Measurements from ENCODE around the gene ATP13A3.
A peak's percentile ranks its signal among the peaks of the same experiment; 100 is the strongest.

Gene ATP13A3

GRCh38 chr3:194439881-194440550 lies 46.8 kb downstream of the ATP13A3 start:
- DNase-seq (ENCODE audit: low spot score): no peak

- no peak for DNase-seq (ENCODE audit: low spot score)
These were observed 52.3 kb downstream of the ATP13A3 start for GRCh38 chr3:194434503-194434902.

- peak; percentile 45 for DNase-seq (ENCODE audit: low spot score)
These were observed 55.2 kb downstream of the ATP13A3 start for GRCh38 chr3:194431554-194431953.

- DNase-seq (ENCODE audit: low spot score): no peak
These were observed 61.4 kb downstream of the ATP13A3 start for GRCh38 chr3:194425399-194425798.

GRCh38 chr3:194424953-194425352 lies 61.8 kb downstream of the ATP13A3 start:
- no peak for DNase-seq (ENCODE audit: low spot score)

GRCh38 chr3:194424373-194424772 lies 62.4 kb downstream of the ATP13A3 start:
- DNase-seq (ENCODE audit: low spot score): no peak

- no peak for DNase-seq (ENCODE audit: low spot score)
These were observed 63.5 kb downstream of the ATP13A3 start for GRCh38 chr3:194423317-194423716.

GRCh38 chr3:194422188-194422587 lies 64.6 kb downstream of the ATP13A3 start:
- no peak for DNase-seq (ENCODE audit: low spot score)

- no peak for DNase-seq (ENCODE audit: low spot score)
These were observed 68.1 kb downstream of the ATP13A3 start for GRCh38 chr3:194418671-194419070.

GRCh38 chr3:194407423-194407822 lies 79.4 kb downstream of the ATP13A3 start:
- peak; percentile 49 for DNase-seq (ENCODE audit: low spot score)

GRCh38 chr3:194405766-194406165 lies 81.0 kb downstream of the ATP13A3 start:
- DNase-seq (ENCODE audit: low spot score): no peak

- peak; percentile 61 for DNase-seq (ENCODE audit: low spot score)
These were observed 82.2 kb downstream of the ATP13A3 start for GRCh38 chr3:194404365-194405140.

GRCh38 chr3:194401868-194402329 lies 84.9 kb downstream of the ATP13A3 start:
- DNase-seq (ENCODE audit: low spot score): no peak

GRCh38 chr3:194401346-194401745 lies 85.5 kb downstream of the ATP13A3 start:
- no peak for DNase-seq (ENCODE audit: low spot score)

GRCh38 chr3:194399874-194400411 lies 86.9 kb downstream of the ATP13A3 start:
- no peak for DNase-seq (ENCODE audit: low spot score)

- DNase-seq (ENCODE audit: low spot score): no peak
These were observed 87.6 kb downstream of the ATP13A3 start, which contains the start of gene GP5 for GRCh38 chr3:194399166-194399565. Gene GP5, minus strand, starts transcription at chr3:194399266. Its CDS starts 984 bp downstream, at chr3:194398282.

- no peak for DNase-seq (ENCODE audit: low spot score)
These were observed 89.0 kb downstream of the ATP13A3 start for GRCh38 chr3:194397757-194398312.

GRCh38 chr3:194396859-194397756 lies 89.7 kb downstream of the ATP13A3 start:
- DNase-seq (ENCODE audit: low spot score): no peak

GRCh38 chr3:194396539-194396858 lies 90.3 kb downstream of the ATP13A3 start:
- DNase-seq (ENCODE audit: low spot score): no peak

GRCh38 chr3:194395778-194396538 lies 90.8 kb downstream of the ATP13A3 start:
- DNase-seq (ENCODE audit: low spot score): peak; percentile 19

- peak; percentile 70 for DNase-seq (ENCODE audit: low spot score)
These were observed 91.6 kb downstream of the ATP13A3 start for GRCh38 chr3:194395212-194395611.
